ENCODE data around the gene CCDC80.

- TF ChIP-seq, protein P1, sequence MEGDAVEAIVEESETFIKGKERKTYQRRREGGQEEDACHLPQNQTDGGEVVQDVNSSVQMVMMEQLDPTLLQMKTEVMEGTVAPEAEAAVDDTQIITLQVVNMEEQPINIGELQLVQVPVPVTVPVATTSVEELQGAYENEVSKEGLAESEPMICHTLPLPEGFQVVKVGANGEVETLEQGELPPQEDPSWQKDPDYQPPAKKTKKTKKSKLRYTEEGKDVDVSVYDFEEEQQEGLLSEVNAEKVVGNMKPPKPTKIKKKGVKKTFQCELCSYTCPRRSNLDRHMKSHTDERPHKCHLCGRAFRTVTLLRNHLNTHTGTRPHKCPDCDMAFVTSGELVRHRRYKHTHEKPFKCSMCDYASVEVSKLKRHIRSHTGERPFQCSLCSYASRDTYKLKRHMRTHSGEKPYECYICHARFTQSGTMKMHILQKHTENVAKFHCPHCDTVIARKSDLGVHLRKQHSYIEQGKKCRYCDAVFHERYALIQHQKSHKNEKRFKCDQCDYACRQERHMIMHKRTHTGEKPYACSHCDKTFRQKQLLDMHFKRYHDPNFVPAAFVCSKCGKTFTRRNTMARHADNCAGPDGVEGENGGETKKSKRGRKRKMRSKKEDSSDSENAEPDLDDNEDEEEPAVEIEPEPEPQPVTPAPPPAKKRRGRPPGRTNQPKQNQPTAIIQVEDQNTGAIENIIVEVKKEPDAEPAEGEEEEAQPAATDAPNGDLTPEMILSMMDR (IDR thresholded peaks at IDR 0.05) = no peak
- TF ChIP-seq POLR2A (IDR thresholded peaks at IDR 0.05) = no peak
- TF ChIP-seq EP300 (IDR thresholded peaks at IDR 0.05) = no peak
Observed at GRCh38 chr3:112681822-112682325, 40.9 kb upstream of the CCDC80 start.
